Measurements from ENCODE around the gene RASGRP2. TPM values are rescaled to one million over a fixed set of nuclear protein-coding genes. Genes with fewer than 3 reads are reported as not detected.
A peak's percentile ranks its signal among the peaks of the same experiment; 100 is the strongest.

Gene RASGRP2
- total RNA-seq, 2 experiments from 2014 or later = 159 to 162 TPM

DNA sequence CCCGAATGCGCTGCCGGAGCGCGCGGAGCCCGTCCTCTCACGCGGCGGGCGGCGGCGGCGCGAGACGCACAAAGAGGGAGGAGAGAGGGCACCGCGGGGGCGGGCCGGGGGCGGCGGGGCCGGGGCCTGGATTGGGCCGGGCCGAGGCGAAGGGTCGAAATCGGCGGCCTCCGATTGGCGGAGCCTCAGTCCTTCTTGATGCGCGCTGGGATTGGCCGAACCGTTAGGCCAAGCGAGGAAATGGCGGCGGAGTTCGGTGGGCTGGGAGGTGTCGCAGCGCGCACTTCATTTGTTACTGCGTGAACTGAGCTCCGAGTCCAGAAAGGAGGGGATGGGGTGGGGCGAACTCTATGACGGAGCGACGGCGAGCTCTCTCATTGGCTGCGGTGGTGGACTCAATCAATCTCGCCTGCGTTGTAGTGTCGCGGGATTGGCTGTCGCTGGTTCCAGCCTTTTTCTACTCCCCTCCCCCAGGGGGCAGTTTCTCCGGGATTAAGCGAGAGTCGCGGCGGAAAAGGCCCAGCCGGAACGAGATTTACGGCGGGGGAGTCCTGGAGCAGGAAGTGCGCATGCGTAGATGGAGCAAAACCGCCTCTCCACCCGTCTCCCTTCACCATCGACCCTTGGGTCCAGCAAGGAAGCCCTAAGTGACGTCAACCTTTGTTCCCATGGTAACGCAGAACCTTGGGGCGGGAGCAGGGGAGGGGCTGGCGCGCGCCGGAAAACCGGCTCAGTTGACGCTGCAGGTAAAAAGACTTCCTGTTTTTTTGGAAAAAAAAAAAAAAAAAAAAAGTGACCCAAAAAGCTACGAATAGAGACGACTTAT lies 34.7 kb upstream of the RASGRP2 start, which contains the start of gene SF1:
Gene SF1 (minus strand): TSS at position 70 of the 826 bp plus-strand sequence. CDS start 150 bp downstream, outside the sequence.
- peak; percentile 95 for DNase-seq
- H3K4me1 Mint-ChIP-seq = peaks cover 47% of the 10 kb centered on the region

DNA sequence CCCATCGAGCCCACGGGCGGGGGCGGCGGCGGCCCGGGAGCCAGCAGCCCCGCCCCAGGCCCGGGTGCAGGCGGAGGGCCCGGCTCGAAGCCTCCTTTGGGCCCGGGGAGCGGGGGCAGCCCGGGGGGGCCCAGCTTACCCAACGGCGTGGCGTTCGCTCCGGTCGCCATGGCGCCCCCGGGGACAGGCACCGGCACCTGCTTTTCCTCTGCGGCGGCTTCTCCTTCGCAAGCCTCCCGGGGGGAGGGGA lies 34.2 kb upstream of the RASGRP2 start:
- Mint-ChIP-seq H3K4me3 (peak overlapping the region; percentile 88), H3K27ac (peak overlapping the region; percentile 97), H3K9me3 (no peaks in the 10 kb centered on the region), H3K4me1 (peaks cover 53% of the 10 kb centered on the region), H3K36me3 (peaks cover 38% of the 10 kb centered on the region), H3K27me3 (no peaks in the 10 kb centered on the region)
- POLR2A ChIA-PET = interaction anchor here (0.9 to 11.0 kb wide), 12 partner anchors 10 to 461 kb away, joined by 3 to 157 read pairs (median 8); partner anchors contain the start of genes EHD1, MAP4K2, PRDX5 and PYGM
- ATAC-seq (ENCODE audit: low read depth) (no peak), DNase-seq (no peak)

More for the DNA sequence above, 34.7 kb upstream of the RASGRP2 start, which contains the start of gene SF1:
- Mint-ChIP-seq H3K27ac (peak within 1 kb of the TSS; percentile 97), H3K27me3 (no peaks in the 10 kb centered on the region), H3K9me3 (no peaks in the 10 kb centered on the region), H3K4me3 (peak within 1 kb of the TSS; percentile 88), H3K36me3 (peaks cover 33% of the 10 kb centered on the region)
- peak; percentile 89 for ATAC-seq (ENCODE audit: low read depth)
- POLR2A ChIA-PET = interaction anchor here (0.6 to 11.0 kb wide), 24 partner anchors 10 to 640 kb away, joined by 3 to 157 read pairs (median 6); partner anchors contain the start of genes EHD1, MAP4K2, MEN1 and PRDX5

DNA sequence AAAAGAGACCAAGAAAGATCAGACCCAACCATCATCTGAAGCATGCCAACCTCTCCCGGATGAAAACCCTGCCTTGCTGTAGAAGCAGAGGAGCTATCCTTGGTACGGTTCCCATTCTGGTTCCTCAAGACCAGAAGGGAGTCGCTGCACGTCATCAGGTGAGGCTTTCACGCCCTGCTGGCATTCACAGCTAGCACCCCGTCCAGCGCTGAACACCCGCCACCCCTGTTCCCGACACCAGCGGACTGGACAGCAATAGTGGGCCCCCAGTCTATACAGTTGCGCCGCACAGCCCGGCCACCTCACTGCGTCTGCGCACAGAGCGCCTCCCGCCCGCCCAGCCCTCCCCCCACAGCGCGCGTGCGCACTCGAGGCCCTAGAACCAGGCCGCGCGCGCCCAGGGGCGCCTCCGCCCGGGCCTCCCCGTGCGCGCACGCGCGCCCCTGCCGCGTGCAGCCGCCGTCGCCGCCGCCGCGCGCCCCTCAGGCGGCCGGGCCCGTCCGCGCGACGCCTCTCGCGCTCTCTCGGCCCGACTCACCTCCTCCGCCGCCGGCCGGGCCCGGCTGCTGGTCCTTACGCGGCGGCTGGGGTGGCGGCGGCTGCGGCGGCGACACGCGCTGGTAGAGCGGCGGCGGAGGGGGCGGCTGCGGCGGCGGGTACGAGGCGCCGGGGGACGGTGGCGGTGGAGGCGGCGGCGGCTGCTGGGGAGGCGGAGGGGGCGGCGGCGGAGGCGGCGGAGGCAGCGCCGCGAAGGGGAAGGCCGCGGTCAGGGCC lies 33.7 kb upstream of the RASGRP2 start:
- peak overlapping the region; percentile 86 for H3K4me3 Mint-ChIP-seq
- H3K27me3 Mint-ChIP-seq = no peaks in the 10 kb centered on the region
- peaks cover 43% of the 10 kb centered on the region for H3K36me3 Mint-ChIP-seq
- DNase-seq (peak; percentile 93), ATAC-seq (ENCODE audit: low read depth) (peak; percentile 6)
- POLR2A ChIA-PET = interaction anchor here (1.4 to 11.0 kb wide), 6 partner anchors 14 to 100 kb away, joined by 3 to 157 read pairs (median 19); partner anchors contain the start of genes EHD1, MAP4K2, PYGM and RASGRP2
- H3K4me1 Mint-ChIP-seq = peaks cover 58% of the 10 kb centered on the region
- peak overlapping the region; percentile 63 for H3K27ac Mint-ChIP-seq
- H3K9me3 Mint-ChIP-seq = no peaks in the 10 kb centered on the region

DNA sequence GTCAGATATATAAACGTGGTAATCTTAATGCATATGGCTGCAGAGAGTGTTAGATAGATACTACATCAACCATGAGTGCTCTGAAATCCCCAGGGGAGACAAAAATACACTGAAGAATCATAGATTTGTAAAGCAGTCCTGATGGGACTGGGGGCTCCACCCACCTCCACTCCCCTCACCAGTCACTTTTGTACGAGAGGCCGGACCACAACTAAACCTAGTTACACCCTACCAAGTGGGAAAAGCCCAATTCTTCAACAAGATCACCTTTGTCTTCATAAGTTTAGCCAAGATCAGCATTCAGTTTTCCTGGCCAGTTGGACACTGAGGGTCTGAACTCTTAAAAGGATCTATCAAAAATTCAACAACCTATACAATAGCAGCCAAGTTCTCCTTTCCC lies 32.9 kb upstream of the RASGRP2 start:
- ATAC-seq (ENCODE audit: low read depth) (no peak), DNase-seq (no peak)
- Mint-ChIP-seq H3K4me3 (peak overlapping the region; percentile 86), H3K27me3 (no peaks in the 10 kb centered on the region), H3K36me3 (peaks cover 49% of the 10 kb centered on the region), H3K4me1 (peaks cover 65% of the 10 kb centered on the region), H3K27ac (peak overlapping the region; percentile 63), H3K9me3 (no peaks in the 10 kb centered on the region)
- POLR2A ChIA-PET = interaction anchor here (2.2 to 11.0 kb wide), 5 partner anchors 13 to 33 kb away, joined by 12 to 157 read pairs (median 26); partner anchors contain the start of genes MAP4K2, PYGM and RASGRP2

DNA sequence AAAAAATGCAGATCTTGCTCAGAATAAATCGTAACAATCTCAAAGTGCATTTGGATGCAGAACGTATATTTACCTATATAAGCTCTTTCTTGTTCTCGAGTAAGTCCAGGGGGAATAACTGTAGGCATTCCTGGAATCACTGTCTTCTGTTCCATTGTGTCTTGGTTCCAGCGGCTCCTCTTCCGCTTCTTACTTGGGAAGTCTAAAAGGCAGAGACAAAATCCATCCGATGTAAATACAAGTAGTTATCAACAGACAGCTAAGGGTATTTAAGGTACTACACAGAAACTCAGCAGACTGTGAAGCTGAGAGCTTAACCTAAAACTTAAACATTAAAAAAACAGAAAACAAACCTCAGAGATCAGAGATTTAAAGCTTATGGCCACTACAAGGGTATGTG lies 32.5 kb upstream of the RASGRP2 start:
- POLR2A ChIA-PET = interaction anchor here (1.4 to 11.0 kb wide), 3 partner anchors 13 to 83 kb away, joined by 6 to 157 read pairs (median 18); partner anchors contain the start of genes PYGM and RASGRP2
- Mint-ChIP-seq H3K4me1 (peaks cover 69% of the 10 kb centered on the region), H3K27me3 (no peaks in the 10 kb centered on the region), H3K4me3 (peak overlapping the region; percentile 86), H3K27ac (peak overlapping the region; percentile 63), H3K9me3 (no peaks in the 10 kb centered on the region), H3K36me3 (peaks cover 51% of the 10 kb centered on the region)
- ATAC-seq (ENCODE audit: low read depth) (no peak), DNase-seq (no peak)

DNA sequence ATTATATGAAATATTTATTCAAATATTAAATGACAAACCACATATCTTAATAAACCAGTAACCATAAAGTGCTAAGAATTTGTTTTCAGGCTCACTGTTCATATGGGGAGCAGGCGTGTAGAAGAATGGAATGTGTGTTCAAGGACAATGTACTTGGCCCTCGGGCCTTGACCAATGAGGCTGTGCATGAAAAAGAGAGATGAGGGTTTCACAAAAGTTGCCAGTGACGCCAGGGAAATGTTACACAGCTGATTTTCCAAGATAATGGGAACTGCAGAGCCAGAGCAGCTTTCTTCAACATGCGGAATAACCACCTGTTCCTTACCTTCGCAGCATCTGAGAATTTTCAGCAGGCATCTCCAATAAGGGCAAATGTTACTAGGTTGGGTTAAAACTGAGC lies 30.2 kb upstream of the RASGRP2 start:
- Mint-ChIP-seq H3K36me3 (peaks cover 62% of the 10 kb centered on the region), H3K9me3 (no peaks in the 10 kb centered on the region), H3K27me3 (no peaks in the 10 kb centered on the region), H3K27ac (no peak overlapping the region), H3K4me1 (peaks cover 65% of the 10 kb centered on the region), H3K4me3 (peak overlapping the region; percentile 16)
- no peak for ATAC-seq (ENCODE audit: low read depth)
- no peak for DNase-seq
- POLR2A ChIA-PET = interaction anchor here (3.0 to 11.0 kb wide), 2 partner anchors 11 to 30 kb away, joined by 18 to 157 read pairs; partner anchors contain the start of genes PYGM and RASGRP2

DNA sequence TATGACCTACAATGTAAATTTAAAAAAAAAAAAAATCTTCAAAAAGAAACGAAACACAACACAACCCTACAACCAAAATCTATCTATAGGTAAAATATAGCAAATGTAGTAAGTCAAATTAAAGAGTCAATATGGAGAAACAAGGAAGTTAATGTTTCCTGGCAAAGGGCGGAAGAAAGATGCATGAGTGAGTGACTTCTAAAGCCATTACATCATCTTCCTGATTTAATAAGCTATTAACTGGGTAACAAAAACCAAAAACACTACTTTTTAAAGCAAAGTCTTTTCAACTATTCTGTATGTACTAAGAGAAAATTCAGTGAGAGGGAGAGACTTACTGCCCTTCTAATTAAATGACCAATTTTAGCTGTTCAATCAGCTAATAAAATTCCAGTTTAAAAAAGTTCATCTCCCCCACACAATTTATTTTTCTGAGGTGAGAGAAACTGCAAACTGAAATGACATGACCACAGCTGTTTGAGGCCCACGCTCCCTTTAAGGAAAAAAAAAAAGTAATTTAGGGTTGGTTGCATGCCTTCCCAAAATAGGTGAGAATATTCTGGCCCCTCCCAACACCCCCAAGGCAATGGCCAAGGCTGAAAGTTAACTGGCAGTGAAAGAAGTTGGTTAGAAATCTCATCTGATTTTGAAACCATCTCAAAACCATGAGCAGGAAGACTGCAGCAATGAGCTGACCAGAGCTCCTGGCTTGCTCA lies 28.5 kb upstream of the RASGRP2 start:
- H3K9me3 Mint-ChIP-seq = no peaks in the 10 kb centered on the region
- peaks cover 76% of the 10 kb centered on the region for H3K36me3 Mint-ChIP-seq
- H3K4me3 Mint-ChIP-seq = peak overlapping the region; percentile 26
- POLR2A ChIA-PET = interaction anchor here (0.5 to 11.0 kb wide), 5 partner anchors 9 to 256 kb away, joined by 3 to 157 read pairs (median 5); partner anchors contain the start of genes MAP4K2, PYGM and RASGRP2
- H3K27ac Mint-ChIP-seq = peak overlapping the region; percentile 79
- ATAC-seq (ENCODE audit: low read depth) = no peak
- H3K27me3 Mint-ChIP-seq = no peaks in the 10 kb centered on the region
- H3K4me1 Mint-ChIP-seq = peaks cover 73% of the 10 kb centered on the region
- no peak for DNase-seq

DNA sequence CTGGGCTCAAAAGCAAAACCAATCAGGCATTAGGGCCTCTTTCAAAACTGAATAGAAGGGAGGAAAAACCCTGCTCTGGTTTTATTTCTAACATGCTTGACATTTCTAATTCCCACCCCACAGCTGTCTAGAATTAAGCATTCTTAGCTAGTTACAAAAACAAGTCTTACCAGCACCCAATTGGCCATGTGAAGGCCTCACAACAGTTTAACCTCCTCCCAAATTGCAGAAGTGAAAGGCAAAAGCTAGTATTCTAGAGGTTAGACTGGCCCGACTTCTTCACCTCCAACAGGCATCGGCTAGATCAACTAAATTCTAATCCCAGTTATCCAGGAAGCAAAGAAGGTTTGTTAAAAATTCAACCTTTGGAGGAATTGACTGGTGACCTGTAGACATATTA lies 27.9 kb upstream of the RASGRP2 start:
- POLR2A ChIA-PET = interaction anchor here (0.5 to 11.0 kb wide), 4 partner anchors 8 to 256 kb away, joined by 3 to 157 read pairs (median 7); partner anchors contain the start of genes MAP4K2, PYGM and RASGRP2
- ATAC-seq (ENCODE audit: low read depth) (no peak), DNase-seq (no peak)
- Mint-ChIP-seq H3K9me3 (no peaks in the 10 kb centered on the region), H3K36me3 (peaks cover 70% of the 10 kb centered on the region), H3K27ac (peak overlapping the region; percentile 79), H3K4me1 (peaks cover 70% of the 10 kb centered on the region), H3K27me3 (no peaks in the 10 kb centered on the region), H3K4me3 (peak overlapping the region; percentile 26)

DNA sequence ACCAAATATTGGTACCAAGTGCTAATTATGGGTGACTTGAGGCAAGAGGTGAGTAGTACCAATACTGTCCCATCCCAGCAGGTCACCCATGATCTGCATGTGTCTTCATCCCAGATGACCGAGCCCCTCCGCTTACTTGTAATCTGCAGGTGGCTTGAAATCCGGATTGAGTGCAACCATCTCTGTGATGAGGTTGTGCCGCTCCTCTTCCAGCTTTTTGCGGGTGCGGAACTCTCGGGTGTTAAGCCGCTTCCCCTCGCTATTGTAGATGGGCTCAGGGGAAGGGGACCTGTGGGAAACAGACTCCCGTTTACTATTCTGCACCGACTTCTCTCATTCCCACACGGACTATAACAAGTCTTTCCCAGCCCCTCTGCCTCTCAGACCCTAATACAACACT lies 26.2 kb upstream of the RASGRP2 start:
- H3K36me3 Mint-ChIP-seq = peaks cover 62% of the 10 kb centered on the region
- H3K27me3 Mint-ChIP-seq = no peaks in the 10 kb centered on the region
- DNase-seq (peak; percentile 21), ATAC-seq (ENCODE audit: low read depth) (no peak)
- H3K27ac Mint-ChIP-seq = no peak overlapping the region
- no peak overlapping the region for H3K4me3 Mint-ChIP-seq
- peaks cover 62% of the 10 kb centered on the region for H3K4me1 Mint-ChIP-seq
- no peaks in the 10 kb centered on the region for H3K9me3 Mint-ChIP-seq
- POLR2A ChIA-PET = interaction anchor here (11.0 to 14.2 kb wide), 2 partner anchors 7 to 25 kb away, joined by 157 to 278 read pairs; partner anchors contain the start of genes PYGM and RASGRP2

DNA sequence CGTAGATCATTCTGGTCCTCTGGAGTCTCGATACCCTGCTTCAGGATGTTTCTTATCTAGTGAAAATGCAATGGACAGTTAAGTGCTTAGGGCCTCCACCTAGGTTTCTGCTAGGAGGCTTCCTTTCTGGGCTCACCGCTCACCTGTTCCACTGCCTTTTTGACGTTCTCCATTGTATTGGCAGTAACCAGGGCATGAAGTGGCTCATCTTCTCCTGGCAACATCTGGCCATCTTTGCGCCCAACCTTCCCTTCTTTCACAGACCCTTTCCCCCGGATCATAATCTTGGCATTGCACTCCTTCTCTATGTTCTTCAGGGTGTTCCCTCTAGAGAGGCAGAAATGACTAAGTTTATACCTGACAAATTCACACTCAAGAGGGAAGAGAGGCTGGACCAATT lies 25.3 kb upstream of the RASGRP2 start:
- Mint-ChIP-seq H3K9me3 (no peaks in the 10 kb centered on the region), H3K4me3 (no peak overlapping the region), H3K27me3 (no peaks in the 10 kb centered on the region), H3K4me1 (peaks cover 65% of the 10 kb centered on the region), H3K36me3 (peaks cover 61% of the 10 kb centered on the region), H3K27ac (no peak overlapping the region)
- POLR2A ChIA-PET = interaction anchor here (11.0 to 14.2 kb wide), 2 partner anchors 6 to 24 kb away, joined by 157 to 278 read pairs; partner anchors contain the start of genes PYGM and RASGRP2
- DNase-seq = no peak
- ATAC-seq (ENCODE audit: low read depth) = no peak

DNA sequence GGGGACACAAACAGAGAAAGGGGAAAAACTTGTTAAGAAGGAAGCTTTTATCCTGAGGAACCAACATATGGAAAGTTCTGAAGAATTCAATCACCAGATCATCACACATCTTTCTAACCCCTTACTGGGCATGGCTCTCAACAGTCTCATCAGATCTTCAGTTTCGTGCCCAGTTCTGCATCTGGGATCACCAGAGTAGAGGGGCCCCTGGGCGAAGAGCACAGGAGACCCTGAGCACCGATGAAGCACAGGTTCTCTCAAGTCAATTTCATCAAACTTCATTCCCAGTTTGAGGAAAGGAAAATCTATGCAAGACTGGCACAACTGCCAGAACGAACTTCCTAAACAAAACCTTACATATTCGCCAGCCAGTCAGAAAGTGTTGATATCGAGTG lies 24.4 kb upstream of the RASGRP2 start:
- Mint-ChIP-seq H3K4me3 (no peak overlapping the region), H3K36me3 (peaks cover 57% of the 10 kb centered on the region), H3K4me1 (peaks cover 67% of the 10 kb centered on the region), H3K27ac (no peak overlapping the region), H3K9me3 (no peaks in the 10 kb centered on the region), H3K27me3 (no peaks in the 10 kb centered on the region)
- DNase-seq = no peak
- POLR2A ChIA-PET = interaction anchor here (10.4 to 14.2 kb wide), 2 partner anchors 7 to 23 kb away, joined by 157 to 278 read pairs; partner anchors contain the start of genes RASGRP2 and SF1
- no peak for ATAC-seq (ENCODE audit: low read depth)
